ENCODE results near the gene GLB1L3.
"Not testable (repeated sequence)": the region's sequence is repeated elsewhere in the genome, so short reads cannot be mapped to it uniquely, and the experiment has no call there.

GLB1L3 gene

DNA sequence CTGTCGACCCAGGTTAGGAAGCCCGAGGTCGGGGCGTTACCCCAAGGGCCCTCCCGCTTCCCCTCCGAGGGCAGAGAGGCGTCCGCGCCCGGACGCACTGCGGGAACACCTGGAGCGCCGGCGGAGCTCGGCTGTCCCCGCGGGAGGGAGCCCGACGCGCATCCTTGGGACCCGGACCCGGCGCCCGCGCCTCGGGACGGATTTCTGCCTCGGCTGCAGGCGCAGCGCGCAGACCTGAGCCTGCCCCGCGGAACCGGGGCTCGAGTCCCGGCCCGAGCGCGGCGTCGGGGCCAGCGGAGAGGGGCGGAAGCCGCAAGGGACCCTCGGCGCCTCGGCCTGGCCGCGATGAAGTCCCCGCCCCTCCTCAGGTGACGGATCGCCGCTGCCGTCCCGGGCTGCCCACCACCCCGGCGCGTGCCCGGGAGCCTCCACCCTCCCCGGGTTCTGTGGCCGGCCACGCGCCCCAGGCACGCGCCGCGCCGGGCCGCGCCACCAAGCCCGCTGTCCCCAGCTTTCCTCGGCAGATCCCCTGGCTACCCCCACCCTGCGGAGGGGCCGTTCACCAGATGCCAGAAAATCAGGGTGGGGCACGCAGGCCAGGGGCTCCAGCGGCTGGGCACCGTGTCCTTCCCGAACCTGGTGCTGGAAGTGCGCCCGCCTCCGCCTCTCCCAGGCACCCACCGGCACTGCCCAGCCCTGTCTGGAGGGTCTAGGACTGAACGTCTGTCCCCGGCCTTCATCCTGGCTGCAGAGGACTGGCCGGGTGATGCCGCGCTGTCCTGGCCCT lies 410 bp downstream of the GLB1L3 start:
- DNase-seq = peak; percentile 41

DNA sequence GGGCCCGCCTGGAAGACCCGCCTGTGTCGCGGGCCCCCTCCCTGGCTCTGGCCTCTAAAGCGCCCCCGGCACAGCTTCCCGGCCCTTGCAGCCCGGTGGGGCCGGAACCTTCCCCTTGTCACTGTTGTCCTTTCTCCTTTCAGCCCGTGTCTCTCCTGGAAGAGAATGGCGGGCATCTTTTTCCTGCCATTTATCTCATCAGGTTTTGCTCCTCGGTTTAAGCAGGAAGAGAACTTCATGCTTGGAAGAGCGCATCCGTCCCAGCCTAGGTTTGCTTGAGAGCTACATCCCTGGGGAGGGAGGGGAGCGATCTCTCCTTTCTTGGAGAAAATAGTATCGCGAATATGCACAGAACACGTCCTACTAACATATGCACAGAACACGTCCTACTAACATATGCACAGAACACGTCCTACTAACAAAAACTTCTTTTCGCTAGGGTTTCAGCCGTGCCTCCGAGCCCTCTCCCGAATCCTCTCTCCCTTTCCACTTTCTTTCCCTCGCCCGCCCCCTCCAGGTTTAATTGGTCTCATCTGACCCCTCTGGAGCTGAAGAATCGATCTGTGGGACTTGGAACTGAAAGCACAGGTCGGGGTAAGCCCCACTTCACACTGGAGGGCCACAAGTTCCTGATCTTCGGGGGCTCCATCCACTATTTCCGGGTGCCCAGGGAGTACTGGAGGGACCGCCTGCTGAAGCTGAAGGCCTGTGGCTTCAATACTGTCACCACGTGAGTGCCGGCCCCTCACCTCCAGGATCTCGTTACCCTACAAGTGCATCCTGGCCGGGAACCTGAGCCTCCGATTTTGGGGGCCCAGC lies 1.2 kb downstream of the GLB1L3 start:
- no peak for DNase-seq

DNA sequence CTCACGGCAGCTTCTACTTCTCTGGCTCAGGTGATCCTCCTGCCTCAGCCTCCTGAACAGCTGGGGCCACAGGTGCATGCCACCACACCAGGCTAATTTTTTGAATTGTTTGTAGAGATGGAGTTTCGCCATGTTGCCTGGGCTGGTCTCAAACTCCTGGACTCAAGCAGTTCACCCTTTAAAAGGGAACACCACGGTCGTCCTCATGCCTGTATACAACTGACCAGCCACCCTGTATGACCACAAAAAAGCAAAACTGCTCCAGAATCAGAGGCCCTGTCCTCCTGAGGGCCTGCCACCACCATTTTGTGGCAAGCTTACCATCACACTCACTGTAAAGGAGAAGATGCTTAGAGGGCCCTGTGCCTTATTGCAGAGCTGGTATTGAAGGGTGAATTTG lies 2.2 kb downstream of the GLB1L3 start:
- DNase-seq = no peak

DNA sequence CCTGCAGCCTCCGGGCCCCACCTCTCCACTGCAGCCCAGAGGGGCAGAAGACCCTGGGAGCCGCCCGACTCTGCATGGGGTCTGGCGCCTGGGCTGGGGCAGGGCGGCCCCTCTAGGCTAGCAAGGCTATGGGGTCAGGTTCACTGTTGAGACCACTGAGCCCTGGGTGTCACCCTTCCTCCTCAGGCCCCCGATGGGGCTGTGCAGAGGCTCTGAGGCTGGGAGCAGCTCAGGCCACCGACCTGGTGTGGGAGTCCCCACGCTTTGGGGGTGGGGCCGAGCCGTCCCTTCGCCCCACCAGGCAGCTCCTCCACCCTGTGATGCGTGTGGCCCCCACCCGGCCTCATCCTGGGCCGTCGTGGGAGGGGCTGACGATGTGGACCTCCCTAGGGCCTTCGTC lies 5.5 kb downstream of the GLB1L3 start:
- not testable (repeated sequence) for DNase-seq

DNA sequence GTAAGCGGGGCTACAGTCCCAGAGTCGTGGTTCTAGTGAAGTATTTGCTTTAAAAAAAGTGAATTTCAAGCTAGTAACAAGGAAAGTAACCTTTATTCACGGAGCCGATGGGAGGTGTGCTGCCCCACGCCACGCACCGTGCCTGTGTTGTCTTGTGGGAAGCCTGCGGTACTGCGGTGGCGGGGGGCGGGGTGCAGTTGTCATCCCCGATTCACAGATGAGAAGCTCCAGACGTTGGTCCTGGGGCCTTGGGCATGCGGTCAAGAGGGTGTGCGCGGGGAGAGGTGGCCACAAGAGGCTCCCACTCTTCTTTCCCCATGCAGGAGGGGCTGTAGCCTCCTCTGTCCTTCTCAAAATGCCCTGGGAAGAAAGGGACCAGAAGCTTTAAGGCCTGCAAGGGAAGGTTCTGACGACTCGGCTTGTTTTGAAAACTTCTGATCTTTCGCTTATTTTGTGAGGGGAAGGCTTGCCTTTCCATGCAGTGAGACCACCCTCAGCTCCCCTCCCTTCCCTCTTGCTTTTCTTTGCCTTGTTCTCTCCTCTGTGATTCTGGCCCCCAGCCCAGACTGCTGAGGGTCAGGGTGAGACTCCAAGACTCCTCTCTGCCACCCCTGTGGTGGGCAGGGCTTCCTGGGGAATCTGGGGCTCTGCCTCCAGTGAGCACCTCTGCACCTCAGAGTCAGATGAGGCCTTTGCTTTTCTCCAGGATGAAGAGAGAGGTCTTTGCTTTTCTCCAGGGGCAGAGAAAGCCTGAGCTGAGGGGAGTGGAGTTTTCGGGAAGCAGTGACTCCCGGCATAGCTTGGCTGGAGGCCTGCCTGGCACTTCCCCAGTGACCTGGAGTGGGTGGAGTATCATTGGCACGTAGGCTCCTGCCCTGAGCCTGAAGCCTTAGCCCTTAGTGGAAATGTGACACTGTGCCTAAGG lies 6.2 kb downstream of the GLB1L3 start:
- DNase-seq = no peak

DNA sequence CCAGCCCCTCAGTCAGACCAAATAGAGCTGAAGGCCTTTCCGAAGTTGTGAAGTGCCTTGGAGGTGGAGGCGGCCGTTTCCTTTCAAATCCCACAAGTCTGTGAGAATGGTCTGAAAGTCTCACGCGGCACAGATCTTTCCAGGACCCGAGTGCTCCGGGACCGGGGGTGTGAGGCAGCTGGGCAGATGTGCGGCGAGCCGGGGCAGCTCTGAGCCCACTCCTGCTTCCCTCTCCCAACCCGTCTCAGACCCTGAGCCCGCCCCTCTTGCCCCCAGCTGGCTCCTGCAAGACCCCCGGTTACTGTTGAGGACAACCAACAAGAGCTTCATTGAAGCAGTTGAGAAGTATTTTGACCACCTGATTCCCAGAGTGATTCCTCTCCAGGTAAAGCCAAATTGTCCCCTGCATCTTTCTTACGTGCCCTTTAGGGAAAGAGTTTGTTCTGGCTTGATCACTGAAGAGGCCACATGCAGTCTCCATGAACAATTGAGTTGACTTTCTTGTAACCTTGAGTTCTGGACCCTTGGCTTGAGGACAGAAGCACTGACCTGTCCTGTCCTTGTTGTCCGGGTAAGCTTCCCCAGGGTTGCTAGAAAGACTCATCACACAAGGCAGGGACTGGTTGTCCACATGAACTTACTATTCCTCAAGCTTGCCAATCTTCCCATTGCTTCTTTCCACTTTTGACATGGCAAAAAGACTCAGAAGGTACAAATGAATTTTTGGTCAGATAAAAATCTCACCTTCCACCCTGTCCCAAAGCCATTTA lies 7.5 kb downstream of the GLB1L3 start:
- no peak for DNase-seq

DNA sequence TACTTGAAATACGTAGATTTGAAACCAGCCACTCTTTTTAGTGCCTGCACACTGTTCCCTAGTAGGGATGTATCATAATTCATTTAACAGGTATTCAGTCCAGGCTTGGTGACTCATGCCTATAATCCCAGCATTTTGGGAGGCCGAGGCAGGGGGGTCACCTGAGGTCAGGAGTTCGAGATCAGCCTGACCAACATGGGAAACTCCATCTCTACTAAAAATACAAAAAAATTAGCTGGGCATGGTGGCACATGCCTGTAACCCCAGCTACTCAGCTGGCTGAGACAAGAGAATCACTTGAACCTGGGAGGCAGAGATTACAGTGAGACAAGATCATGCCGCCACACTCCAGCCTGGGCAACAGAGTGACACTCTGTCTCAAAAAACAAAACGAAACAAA lies 8.2 kb downstream of the GLB1L3 start:
- DNase-seq = not testable (repeated sequence)

DNA sequence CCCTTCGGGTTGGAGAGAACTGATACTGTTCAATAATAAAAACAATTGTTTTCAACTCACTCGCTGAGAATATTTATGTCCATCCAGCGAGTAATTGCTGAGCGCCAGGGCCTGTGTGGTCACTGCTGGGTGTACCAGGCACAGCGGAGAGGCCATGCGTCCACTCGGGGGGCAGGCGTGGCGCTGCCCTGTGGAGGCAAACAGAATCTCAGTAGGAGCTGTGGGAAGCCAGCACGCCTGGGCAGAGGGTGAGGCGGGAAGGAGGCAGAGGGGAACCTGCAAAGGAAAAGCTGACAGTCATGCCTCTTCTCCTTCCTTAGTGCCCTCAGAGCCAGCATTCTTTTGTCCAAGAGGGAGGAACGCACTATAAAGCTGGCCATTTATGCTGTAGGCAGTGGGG lies 11.4 kb downstream of the GLB1L3 start:
- no peak for DNase-seq

DNA sequence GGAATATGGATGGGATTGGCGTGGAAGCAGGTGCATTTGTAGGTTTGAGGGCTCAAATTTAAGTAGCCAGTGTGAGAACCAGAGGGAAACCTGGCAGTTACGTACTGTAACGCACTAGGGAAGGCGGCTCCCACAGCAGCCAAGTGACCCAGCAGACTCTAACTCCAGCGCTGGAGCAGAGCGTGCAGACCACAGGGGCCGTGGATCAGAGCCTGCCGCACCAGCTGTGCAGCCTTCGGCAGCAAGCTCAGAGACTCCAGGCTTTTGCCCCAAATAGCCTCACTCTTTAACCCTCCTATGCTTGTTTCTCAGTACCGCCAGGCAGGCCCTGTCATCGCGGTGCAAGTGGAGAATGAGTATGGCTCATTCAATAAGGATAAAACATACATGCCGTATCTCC lies 12.3 kb downstream of the GLB1L3 start:
- DNase-seq = no peak

DNA sequence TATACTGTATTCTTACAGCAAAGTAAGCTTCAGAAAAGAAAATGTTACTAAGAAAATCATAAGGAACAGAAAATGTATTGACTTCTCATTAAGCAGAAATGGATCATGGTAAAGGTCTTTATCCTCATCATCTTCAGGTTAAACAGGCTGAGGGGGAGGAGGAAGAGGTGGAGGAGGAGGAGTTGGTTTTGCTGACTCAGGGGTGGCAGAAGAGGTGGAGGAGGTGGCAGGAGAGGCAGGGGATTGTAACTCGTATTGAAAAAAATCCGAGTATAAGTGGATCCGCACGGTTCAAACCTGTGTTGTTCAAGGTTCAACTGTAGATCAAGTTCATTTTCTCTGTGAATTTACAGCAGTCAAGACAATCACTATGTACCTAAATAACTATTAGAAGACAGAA lies 13.0 kb downstream of the GLB1L3 start:
- no peak for DNase-seq

DNA sequence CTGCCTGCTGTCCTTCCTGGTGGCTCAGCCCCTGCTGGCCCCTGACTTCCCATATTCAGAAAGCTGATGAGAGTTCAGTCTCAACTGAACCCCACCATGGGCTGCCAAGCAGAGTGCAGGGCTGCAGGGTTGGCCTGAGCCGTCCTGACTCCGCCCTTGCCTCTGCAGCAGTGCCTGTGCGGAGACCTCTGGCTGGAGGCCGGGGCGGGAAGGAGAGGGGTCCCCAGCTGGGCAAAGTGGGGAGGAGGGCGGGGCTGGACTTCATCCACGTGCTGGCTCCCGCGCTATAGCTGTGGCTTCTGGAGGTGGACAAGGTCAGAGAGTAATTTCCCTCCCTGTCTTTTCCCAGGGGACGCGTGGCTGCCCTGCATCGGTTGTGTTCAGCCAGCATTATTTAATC lies 13.6 kb downstream of the GLB1L3 start:
- DNase-seq = no peak

DNA sequence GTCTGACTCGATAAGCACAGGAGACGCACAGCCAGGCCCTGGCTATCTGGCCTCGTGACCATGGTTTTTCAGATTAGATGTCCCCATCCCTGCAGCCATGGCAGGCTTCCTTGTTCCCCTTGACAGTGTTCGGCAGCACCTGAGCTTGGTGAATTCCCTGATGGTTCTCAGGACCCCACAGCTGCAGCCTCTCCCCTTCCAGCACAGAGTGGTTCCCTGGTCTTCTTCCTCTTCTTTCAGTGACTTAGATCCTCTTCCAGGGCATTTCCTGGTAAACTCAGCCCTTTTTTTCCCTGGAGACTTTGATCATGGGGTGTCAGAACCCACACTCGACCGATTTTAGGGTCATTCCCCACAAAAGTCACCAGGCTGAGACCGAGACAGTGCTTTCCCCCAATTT lies 14.5 kb downstream of the GLB1L3 start:
- no peak for DNase-seq

DNA sequence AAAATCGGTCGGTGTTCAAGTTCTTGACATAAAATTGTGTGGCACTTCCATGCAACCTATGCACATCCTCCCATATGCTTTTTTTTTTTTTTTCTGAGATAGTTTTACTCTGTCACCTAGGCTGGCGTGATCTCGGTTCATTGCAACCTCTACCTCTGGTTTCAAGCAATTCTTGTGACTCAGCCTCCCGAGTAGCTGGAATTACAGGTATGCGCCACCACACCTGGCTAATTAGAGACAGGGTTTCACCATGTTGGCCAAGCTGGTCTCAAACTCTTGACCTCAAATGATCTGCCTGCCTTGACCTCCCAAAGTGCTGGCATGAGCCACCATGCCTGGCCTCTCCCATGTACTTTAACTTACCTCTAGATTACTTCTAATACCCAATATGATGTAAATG lies 15.0 kb downstream of the GLB1L3 start:
- DNase-seq = no peak

DNA sequence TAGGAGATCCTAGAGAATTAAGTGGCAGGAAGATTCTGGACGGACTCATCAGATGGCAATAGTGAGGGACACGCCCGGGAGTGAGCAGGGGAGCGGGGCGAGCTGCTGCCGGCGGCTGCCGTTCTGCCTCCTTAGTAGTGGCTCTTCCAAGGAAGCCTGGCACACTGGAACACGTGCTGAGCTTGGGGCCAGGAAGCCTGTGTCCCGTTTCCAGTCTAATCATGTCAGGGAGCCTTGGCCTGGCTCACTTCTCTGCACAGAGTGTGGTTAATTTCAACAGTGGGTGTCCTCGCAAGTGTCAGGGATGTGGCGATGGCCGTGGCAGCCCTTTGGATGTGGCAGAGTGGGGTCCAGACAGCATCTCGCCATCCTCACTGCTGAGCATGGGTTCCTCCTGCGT lies 16.5 kb downstream of the GLB1L3 start:
- DNase-seq = no peak

DNA sequence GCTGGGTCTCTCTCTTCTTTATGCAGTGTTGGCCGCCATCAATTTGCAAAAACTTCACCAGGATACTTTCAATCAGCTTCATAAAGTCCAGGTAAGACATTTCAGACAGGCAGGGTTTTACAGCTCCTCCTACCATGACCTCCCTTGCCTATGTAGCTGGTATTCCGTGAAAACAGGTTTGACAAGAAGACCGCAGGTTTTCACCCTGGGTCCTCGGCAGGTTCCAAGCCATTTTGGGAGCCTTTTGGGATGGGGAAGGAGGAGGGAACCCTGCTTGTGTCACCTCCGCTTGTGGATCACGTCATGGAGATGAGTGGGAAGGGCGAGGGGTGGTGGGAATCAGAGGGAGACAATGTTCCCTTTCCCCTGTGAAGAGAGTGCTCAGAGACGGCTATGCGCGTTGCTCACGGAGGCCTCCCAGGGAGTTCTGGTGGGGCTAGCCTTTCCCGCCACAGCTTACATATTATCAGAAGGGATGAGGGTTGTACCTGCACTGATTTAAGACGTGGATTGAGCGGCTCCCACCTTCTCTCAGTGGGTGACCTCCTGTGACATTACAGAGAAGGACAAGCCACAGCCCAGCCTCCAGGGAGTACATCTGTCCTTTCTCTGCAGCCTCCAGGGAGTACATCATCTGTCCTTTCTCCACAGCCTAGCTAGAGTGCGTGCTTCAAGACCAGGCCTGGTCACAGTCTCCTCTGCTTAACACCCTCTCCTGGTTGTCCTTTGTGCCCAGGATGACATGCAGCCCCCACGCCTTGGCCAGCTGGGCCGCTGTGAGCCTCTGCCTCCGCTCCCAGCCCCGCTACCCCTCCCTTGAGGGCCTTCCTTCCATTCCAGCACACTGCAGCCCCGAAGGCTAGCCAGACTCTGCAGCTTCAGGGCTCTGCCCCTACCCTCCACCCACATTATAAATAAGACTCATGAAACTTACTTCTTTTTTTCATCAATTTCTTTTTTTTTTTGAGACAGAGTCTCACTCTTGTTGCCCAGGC lies 17.2 kb downstream of the GLB1L3 start:
- DNase-seq = no peak

DNA sequence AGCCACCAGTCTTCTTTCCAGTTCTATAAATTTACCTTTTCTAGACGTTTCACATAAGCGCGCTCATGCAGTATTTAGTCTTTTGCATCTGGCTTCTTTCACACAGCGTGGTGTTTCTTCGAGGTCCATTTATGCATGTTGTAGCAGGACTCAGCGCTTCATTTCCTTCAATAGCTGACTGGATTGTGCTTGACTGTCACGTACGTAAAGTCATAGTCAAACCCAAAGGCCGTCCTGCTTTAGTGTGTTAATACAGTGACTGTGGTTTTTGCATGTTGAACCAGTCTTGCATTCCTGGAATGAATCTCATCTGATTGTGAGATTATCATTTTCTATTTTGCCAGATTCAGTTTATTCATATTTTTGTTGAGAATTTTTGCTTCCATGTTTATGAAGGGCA lies 18.5 kb downstream of the GLB1L3 start:
- peak; percentile 51 for DNase-seq

DNA sequence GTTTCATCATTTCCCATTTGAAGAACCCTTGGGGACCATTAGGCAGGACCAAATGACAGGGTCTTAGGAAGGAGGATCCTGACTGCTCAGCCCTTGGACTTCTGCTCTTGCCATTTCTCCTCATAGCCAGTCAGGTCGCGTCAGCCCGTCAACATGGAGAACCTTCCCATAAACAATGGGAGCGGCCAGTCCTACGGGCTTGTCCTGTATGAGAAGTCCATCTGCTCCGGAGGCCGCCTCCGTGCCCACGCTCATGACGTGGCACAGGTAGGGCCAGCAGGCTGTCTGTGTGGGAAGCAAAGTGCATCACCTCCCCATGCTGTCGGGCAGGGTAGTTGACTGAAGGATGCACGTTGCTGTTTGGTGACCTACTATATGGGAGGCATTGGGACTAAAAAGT lies 36.0 kb downstream of the GLB1L3 start:
- no peak for DNase-seq

DNA sequence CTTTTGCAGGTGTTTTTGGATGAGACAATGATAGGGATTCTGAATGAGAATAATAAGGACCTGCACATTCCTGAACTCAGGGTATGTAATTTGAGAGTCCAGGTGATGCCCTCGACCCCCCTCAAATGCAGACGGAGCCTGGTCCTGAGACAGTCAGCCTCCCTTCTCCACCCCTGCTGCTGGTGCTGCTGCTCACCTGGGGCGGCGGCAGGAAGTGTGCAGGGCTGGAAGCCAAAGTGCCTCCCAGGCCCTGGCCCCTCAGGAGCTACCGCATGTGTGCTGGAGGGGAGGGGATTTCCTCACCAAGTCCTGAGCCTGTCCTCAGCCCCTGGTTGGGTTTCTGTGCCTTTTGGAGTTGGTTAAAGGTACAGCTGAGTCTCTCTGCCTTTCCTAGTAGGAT lies 36.6 kb downstream of the GLB1L3 start:
- DNase-seq = no peak

DNA sequence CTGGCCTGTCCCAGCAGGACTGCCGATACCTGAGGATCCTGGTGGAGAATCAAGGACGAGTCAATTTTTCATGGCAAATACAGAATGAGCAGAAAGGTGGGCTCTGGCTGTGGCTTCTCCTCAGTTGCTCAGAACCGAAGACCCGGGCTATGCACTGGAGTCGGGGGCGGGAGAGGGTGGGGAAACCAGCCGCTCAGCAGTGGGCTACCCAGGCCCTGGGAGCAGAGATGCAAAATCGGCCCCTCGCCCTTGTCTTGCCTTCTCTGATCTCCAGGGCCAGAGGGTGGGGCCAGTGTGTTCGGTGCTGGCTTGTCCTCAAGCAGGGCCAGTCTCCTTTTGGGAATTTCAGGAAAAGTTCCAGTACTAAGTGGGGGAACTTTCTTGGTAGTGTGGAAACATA lies 37.2 kb downstream of the GLB1L3 start:
- DNase-seq = no peak

DNA sequence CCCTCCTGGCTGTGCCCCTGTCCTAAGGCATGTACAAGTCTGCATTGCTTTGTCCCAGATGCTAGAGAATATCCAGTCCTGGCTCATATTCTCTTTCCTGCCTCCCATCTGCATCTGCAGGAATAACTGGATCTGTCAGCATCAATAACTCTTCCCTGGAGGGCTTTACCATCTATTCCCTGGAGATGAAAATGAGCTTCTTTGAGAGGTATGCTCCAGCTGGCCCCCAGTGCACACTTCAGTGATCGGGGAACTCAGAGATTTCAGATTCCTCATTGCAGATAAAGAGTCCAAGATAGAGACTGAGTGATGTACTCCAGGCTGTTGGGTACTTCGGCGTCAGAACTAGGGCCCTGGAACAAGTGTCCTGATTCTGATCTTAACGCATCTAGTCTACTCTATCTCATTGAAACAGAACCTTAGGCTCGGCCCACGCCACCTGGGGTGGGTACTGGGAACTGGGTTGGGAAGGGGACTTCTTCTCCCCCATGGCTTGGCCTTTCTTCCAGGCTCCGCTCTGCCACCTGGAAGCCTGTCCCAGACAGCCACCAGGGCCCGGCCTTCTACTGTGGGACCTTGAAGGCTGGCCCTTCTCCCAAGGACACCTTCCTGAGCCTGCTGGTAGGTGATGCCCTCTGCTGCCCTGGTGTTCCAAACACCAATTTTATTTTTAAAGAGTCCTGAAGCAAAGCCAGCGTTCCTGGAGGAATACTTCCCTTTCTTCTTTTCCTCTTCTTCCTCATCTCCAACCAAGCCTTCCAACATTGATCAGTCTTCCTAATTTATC lies 37.8 kb downstream of the GLB1L3 start:
- no peak for DNase-seq

Measured in activated CD4-positive, alpha-beta T cell treated with anti-CD3 and anti-CD28 coated beads, Interleukin-2, Interleukin-6, amounts not matched to agents 100 ng/mL and 50 ng/mL, durations not matched to agents 16 hours and 8 hours (primary cell).